B cell (primary cell): ENCODE data around the gene INTS15. TPM values are rescaled to one million over a fixed set of nuclear protein-coding genes. Genes with fewer than 3 reads are reported as not detected.

Experiments
- ATAC-seq: fragments of 200-7000 bp; cut with Tn5 transposase; one replicate; pipeline ENCODE4 v1.10.0; 2021; ENCODE audit warnings: low read depth, mild to moderate bottlenecking, moderate number of reproducible peaks, moderate library complexity
- CTCF ChIA-PET: fragments of 350-600 bp; sonication (Branson Sonifier 250); formaldehyde crosslinking; loops from one replicate; lab custom pipeline; 2021; ENCODE audit warnings: antibody characterized with exemption, inconsistent platforms; lab: Charles Lee
- POLR2A ChIA-PET: fragments of 350-600 bp; sonication (Branson Sonifier 250); formaldehyde crosslinking; loops from one replicate; lab custom pipeline; 2021; ENCODE audit warnings: antibody characterized with exemption; lab: Charles Lee
- DNase-seq: peaks from one replicate; pipeline ENCODE4 v3.0.0; 2013
- H2AFZ ChIP-seq: 2 replicates; pipeline ENCODE4 v1.6.1; 2012; ENCODE audit warnings: mild to moderate bottlenecking, low read depth, low read length; ENCODE audit not compliant: insufficient read depth, poor library complexity, severe bottlenecking
- H3K27ac ChIP-seq, 2 donors: 1 replicate in 1 of 2; 2 replicates in 1 of 2; pipeline ENCODE4 v1.5.1; 2012 to 2013; ENCODE audit warnings: low read length in 2 of 2, mild to moderate bottlenecking in 2 of 2, moderate library complexity in 1 of 2
- H3K27me3 ChIP-seq, 4 experiments: fragments of 200-600 bp in 1 of 4; sonication (generic) in 1 of 4; replicated peaks in 1 of 4; 1 replicate in 2 of 4; 2 replicates in 2 of 4; pipeline versions ENCODE4 v1.6.1 to v1.7.0; 2013 to 2016; ENCODE audit warnings: low read length in 3 of 4, mild to moderate bottlenecking in 2 of 4, mixed read lengths in 1 of 4, moderate library complexity in 1 of 4; ENCODE audit not compliant: insufficient read depth in 4 of 4, control insufficient read depth in 3 of 4; ENCODE audit errors: control extremely low read depth in 1 of 4
- H3K36me3 ChIP-seq, 2 experiments: replicated peaks in 1 of 2; 1 replicate in 1 of 2; 2 replicates in 1 of 2; pipeline versions ENCODE4 v1.6.1 to v1.7.1; 2013; ENCODE audit warnings: low read length in 1 of 2; ENCODE audit not compliant: insufficient read depth in 2 of 2, control insufficient read depth in 1 of 2; ENCODE audit errors: control extremely low read depth in 1 of 2, extremely low read depth in 1 of 2
- H3K4me1 ChIP-seq, 2 donors: fragments of 200-600 bp in 1 of 2; sonication (generic) in 1 of 2; 1 replicate in 1 of 2; 2 replicates in 1 of 2; pipeline versions ENCODE4 v1.5.1 to v1.6.1; 2013 to 2017; ENCODE audit warnings: low read length in 2 of 2; ENCODE audit not compliant: control insufficient read depth in 2 of 2, insufficient read depth in 2 of 2
- H3K4me2 ChIP-seq: replicated peaks from 2 replicates; pipeline ENCODE3; 2012; ENCODE audit warnings: mild to moderate bottlenecking, low read depth, low read length; ENCODE audit not compliant: poor library complexity, severe bottlenecking
- H3K4me3 ChIP-seq, 5 experiments: fragments of 200-600 bp in 1 of 5; sonication (generic) in 1 of 5; 1 replicate in 3 of 5; 2 replicates in 2 of 5; pipeline versions ENCODE4 v1.5.1 to v1.7.0; 2011 to 2016; ENCODE audit warnings: low read length in 4 of 5, mild to moderate bottlenecking in 4 of 5, low read depth in 2 of 5, control low read depth in 1 of 5, moderate library complexity in 1 of 5; ENCODE audit not compliant: insufficient read depth in 1 of 5; ENCODE audit errors: control extremely low read depth in 1 of 5, extremely low read depth in 1 of 5
- H3K79me2 ChIP-seq: fragments of 200-600 bp; sonication (generic); one replicate; pipeline ENCODE4 v1.6.0; 2016; ENCODE audit warnings: low read length; ENCODE audit not compliant: control insufficient read depth, insufficient read depth
- H3K9ac ChIP-seq: fragments of 200-600 bp; sonication (generic); 2 replicates; pipeline ENCODE4 v1.6.1; 2017; ENCODE audit warnings: mild to moderate bottlenecking, low read length, moderate library complexity
- H3K9me3 ChIP-seq, 3 donors: one replicate each; pipeline versions ENCODE4 v1.6.1 to v1.7.1; 2013; ENCODE audit warnings: low read length in 2 of 3; ENCODE audit not compliant: control insufficient read depth in 2 of 3, insufficient read depth in 1 of 3; ENCODE audit errors: control extremely low read depth in 1 of 3
- H4K20me1 ChIP-seq: 2 replicates; pipeline ENCODE4 v1.6.0; 2012; ENCODE audit warnings: mild to moderate bottlenecking, low read length; ENCODE audit not compliant: insufficient read depth, control insufficient read depth, poor library complexity, severe bottlenecking
- H3K27ac Mint-ChIP-seq: one replicate; pipeline ENCODE4 v1.8.0; 2021; ENCODE audit warnings: mixed read lengths
- H3K27me3 Mint-ChIP-seq: one replicate; pipeline ENCODE4 v1.8.0; 2021; ENCODE audit warnings: mixed read lengths
- H3K4me1 Mint-ChIP-seq: one replicate; pipeline ENCODE4 v1.8.0; 2021; ENCODE audit warnings: mixed read lengths
- H3K4me3 Mint-ChIP-seq: one replicate; pipeline ENCODE4 v1.8.0; 2021; ENCODE audit warnings: mixed read lengths
- H3K9me3 Mint-ChIP-seq: one replicate; pipeline ENCODE4 v1.8.0; 2022; ENCODE audit warnings: mixed read lengths; ENCODE audit not compliant: insufficient read depth
- EZH2 ChIP-seq: IDR thresholded peaks from 2 replicates; pipeline ENCODE4 v1.6.1; 2012; ENCODE audit warnings: borderline replicate concordance, low read depth, mild to moderate bottlenecking, moderate library complexity, low read length; ENCODE audit not compliant: insufficient read depth, poor library complexity, severe bottlenecking
- WGBS: methylation state at CpG from one replicate; pipeline ENCODE4 v1.1.5; 2013; ENCODE audit warnings: missing lambda C conversion rate; ENCODE audit not compliant: insufficient coverage; 5-methylcytosine and 5-hydroxymethylcytosine counted together
- intact Hi-C: fragments of 100-400 bp; cut with micrococcal nuclease; formaldehyde crosslinking; loops from one replicate; pipeline ENCODE4 v1.10.0; 2022
- polyA plus RNA-seq: library from polyadenylated mRNA; depleted of rRNA; stranded (reverse); fragments of >200 nt; gene quantifications from 2 replicates; pipeline ENCODE4 v1.2.3, GENCODE V29; 2012
- total RNA-seq, 2 donors: library from RNA; stranded (reverse); fragments of 120-200 nt in 1 of 2; gene quantifications; 1 replicate in 1 of 2; 2 replicates in 1 of 2; pipeline versions ENCODE4 v1.2.3 to v1.2.4, GENCODE V29; 2013 to 2022
- TF ChIP-seq, protein P1 (sequence below): fragments of 200-600 bp; IDR thresholded peaks from one replicate; pipeline ENCODE4 v1.8.0; 2022; ENCODE audit warnings: antibody characterized with exemption, mild to moderate bottlenecking

The INTS15 gene
- total and polyA plus RNA-seq, 2 donors (not counting 1 experiment from before 2014, with no cell fraction given) = 57.1 to 63.2 TPM

- Mint-ChIP-seq H3K27me3 (no peaks in the 10 kb centered on the region), H3K9me3 (no peaks in the 10 kb centered on the region), H3K4me3 (peak overlapping the region; percentile 49), H3K27ac (peak overlapping the region; percentile 39), H3K4me1 (peaks cover 43% of the 10 kb centered on the region)
- peak overlapping the region; percentile 4 for H3K9ac ChIP-seq
- CTCF ChIA-PET = interaction anchor here (0.7 to 1.5 kb wide), 3 partner anchors 28 to 32 kb away, joined by 3 read pairs; partner anchors contain the start of gene INTS15
- peak overlapping the region; percentile 61 for H2AFZ ChIP-seq
- H4K20me1 ChIP-seq = no peaks in the 10 kb centered on the region
- no peaks in the 10 kb centered on the region for H3K36me3 ChIP-seq
- TF ChIP-seq, protein P1, sequence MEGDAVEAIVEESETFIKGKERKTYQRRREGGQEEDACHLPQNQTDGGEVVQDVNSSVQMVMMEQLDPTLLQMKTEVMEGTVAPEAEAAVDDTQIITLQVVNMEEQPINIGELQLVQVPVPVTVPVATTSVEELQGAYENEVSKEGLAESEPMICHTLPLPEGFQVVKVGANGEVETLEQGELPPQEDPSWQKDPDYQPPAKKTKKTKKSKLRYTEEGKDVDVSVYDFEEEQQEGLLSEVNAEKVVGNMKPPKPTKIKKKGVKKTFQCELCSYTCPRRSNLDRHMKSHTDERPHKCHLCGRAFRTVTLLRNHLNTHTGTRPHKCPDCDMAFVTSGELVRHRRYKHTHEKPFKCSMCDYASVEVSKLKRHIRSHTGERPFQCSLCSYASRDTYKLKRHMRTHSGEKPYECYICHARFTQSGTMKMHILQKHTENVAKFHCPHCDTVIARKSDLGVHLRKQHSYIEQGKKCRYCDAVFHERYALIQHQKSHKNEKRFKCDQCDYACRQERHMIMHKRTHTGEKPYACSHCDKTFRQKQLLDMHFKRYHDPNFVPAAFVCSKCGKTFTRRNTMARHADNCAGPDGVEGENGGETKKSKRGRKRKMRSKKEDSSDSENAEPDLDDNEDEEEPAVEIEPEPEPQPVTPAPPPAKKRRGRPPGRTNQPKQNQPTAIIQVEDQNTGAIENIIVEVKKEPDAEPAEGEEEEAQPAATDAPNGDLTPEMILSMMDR = no peak
- TF ChIP-seq EZH2 = no peak
- H3K79me2 ChIP-seq = no peaks in the 10 kb centered on the region
- peak overlapping the region in 2 of 5 experiments; percentile 5 to 23 for H3K4me3 ChIP-seq
- POLR2A ChIA-PET = interaction anchor here (0.6 kb wide), 1 partner anchor 174 kb away, joined by 7 read pairs; the partner anchor contains the start of gene DAGLB
- no peak overlapping the region for H3K27ac ChIP-seq
- peaks cover 0 to 7% (median 0%) of the 10 kb centered on the region in 3 donors for H3K9me3 ChIP-seq
- H3K27me3 ChIP-seq = no peaks in the 10 kb centered on the region
- ATAC-seq = peak; percentile 18
- peak overlapping the region; percentile 56 for H3K4me2 ChIP-seq
- intact Hi-C loops = no loop called here
- H3K4me1 ChIP-seq = peaks cover 23 to 48% of the 10 kb centered on the region in 2 donors
- DNase-seq = peak; percentile 53
- WGBS = 73% methylated on average over 20 of the region's 20 CpGs
These were observed 31.6 kb downstream of the INTS15 start for GRCh38 chr7:6621195-6622133.
